ENCODE results near the gene CDKAL1.
A peak's percentile ranks its signal among the peaks of the same experiment; 100 is the strongest.
"Not testable (repeated sequence)": the region's sequence is repeated elsewhere in the genome, so short reads cannot be mapped to it uniquely, and the experiment has no call there.

Gene CDKAL1

DNA sequence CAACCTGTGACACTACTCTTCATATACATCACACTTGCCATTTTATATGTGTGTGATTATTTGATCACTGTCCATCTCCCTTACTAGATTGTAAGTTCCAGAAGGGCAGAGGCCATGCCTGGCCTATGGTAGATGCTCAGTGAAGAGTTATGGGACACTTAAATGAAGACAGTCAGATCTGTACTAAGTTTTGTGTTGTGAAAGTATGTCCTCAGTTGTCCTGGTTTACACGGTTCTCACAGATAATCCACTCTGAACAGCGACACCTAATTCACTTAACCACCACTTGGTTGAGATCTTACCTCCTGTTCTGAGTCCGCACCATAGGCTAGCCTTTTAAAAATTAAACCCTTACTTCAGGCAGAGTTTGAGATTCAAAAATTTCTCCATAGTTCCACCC is 625.2 kb downstream of the CDKAL1 start:
- no peak for DNase-seq

DNA sequence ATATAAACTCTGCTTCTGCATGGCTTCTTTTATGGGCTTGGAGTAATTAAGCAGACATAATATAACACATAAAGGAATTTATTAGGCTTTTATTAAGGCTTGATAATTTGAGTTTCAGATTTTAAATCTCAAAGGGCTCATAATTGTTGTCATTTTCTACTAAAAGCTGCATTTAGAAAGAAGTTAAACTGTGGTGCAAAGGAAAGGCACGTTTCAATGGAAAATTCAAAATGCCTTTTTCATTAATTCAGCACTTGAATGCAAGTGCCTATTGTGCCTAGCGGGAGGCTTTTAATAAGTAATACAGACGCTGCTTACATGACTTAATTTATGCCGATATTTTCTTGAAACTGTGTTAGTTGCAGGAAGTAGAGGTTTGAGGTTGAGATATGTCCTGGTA is 627.5 kb downstream of the CDKAL1 start:
- DNase-seq: no peak

DNA sequence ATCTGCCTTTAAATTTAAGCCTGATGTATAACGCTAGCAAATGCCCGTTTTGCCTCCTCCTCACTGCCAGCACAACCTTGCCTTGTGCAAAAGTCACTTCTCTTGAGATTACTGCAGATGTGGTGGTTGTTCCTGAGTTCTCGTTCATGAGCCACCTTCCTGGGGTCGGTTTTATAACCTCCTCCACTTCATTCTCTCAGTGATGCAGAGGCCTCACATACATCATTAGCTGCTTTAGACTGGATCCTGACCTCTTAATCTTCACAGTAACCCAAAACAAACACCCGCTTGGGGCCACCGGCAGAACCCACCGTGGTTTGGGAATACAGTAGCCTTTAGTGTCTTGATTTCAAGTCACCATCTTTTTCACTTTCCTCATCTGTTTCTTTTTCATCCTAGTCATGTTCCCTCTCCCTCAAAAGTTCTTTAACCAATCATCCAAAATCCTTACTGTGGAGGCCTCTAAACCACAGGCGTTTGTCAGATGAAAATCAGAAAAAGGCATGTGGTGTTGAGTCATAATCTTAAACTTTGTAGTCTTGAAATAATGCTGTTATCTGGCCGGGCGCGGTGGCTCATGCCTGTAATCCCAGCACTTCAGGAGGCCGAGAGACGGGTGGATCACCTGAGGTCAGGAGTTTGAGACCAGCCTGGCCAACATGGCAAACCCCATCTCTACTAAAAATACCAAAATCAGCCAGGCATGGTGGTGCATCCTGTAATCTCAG is 629.0 kb downstream of the CDKAL1 start:
- no peak for DNase-seq

DNA sequence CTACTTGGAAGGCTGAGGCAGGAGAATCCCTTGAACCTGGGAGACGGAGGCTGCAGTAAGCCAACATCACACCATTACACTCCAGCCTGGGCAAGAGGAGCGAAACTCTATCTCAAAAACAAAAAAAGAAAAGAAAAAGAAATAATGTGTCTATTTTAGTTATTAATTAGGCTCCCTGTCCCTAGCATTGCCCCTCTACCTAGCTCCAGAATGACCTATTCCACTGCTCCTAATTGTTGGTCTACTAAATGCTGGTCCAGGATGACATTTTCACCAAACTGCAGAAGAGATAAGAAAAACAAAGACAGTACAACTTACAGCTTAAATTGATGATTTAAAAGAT is 629.6 kb downstream of the CDKAL1 start:
- no peak for DNase-seq

DNA sequence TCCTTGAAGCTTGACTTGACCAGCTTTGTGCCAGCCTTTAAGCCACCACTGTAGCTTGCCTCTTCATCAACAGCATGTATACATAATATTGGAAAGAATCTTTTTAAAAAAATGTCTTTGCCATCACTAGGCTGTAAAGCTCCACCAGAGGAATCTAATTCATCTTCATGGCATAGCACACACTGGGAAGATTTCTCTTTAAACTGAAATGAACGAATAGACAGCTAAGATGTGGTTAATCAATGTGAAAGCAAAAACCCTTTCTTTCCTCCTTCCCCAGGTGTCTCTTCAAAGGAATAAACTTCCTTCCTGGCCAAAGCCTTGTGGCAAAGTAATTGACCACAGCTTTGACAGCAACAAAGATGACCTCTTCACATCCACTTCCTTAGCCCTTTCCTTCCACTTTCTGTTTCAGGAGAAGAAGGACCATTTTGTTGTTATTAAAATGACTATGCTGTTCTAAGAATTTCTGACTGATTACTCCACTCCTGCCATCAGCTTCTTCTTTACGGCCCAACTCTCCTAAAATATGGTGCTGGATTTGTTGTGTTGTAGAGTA is 630.6 kb downstream of the CDKAL1 start:
- DNase-seq: no peak

DNA sequence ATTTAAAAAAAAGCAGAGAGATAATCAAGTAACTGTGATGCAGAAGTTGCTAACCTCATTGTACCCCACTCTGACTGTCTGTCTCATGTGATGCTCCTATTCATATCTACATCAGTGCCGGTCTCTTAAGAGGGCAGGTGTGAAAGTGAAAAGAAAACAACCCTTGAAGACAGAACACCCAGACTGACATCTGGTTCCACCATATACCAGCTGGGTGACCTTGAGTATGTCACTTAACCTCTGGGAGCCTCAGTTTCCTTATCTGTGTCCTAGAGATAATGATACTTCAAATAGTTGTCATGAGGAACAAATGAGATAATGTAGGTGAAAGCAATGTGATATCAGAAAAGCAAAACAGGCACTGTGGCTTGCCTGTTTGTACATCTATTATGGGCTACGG is 632.5 kb downstream of the CDKAL1 start:
- peak; percentile 45 for DNase-seq

DNA sequence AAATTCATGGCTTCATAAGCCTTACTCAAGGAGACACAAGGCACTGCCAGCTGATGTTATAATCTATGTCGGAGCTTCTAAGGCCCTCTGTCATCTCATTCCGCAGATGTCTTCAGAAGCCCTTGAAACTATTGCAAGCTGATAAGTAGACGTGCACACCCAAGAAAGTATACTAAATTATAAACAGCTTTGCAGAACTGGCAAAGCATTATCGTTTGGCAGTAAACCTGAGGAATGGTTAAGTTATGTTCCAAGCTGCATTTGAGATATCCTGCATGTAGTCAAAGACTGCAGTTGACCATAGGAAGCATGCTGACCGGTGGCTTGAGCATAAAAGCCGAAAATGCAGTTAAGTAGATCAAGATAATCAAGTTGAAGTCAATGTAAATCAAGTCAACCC is 633.5 kb downstream of the CDKAL1 start:
- DNase-seq: no peak

DNA sequence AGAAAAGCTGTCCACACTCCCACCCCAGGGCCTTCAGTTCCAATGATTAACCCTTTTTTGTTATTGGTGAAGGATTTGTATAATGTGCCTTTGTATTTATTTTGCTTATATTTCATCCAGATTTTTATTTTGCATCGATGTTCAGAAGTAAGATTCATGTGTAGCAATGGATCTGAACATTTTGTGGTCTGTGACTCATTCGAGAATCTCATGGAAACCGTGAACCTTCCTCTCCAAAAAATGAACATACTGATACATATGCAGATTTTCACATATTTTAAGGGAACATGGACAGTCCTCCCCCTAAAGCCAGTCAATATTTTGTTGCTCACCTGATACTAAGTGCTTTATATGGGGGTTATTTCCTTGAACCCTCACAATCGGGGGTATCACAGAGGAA is 637.5 kb downstream of the CDKAL1 start:
- DNase-seq: no peak

DNA sequence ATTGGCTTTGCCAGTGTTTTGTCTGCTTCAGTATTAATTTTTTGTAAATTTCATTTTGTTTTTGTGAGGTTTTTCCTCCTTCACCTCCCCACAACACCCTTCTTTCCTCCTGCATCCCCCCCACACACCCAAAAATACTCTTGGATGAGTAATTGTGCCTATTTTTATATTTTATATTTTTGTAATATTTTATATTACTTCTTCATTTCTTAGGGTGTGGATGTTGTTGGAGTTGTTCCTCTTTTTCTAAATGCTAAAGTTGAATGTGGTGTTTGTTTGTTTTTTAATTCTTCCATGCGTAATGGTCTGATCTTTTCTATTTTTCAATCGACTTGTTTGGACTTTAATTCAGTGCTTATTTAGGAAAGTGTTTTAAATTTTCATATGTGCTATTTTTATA is 638.8 kb downstream of the CDKAL1 start:
- no peak for DNase-seq

DNA sequence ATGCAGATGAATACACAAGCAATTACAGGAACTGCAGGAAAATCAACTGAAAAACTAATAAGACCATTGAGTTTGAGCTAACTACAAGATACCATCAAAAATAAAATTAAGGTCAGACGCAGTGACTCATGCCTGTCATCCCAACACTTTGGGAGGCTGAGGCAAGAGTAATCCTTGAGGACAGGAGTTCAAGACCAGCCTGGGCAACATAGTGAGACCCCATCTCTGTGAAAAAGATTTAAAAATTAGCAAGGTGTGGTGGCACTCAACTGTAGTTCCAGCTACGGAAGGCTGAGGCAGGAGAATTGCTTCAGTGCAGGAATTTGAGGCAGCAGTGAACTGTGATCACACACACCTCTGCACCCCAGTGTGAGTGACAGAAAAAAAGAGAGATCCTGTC is 639.4 kb downstream of the CDKAL1 start:
- no peak for DNase-seq

DNA sequence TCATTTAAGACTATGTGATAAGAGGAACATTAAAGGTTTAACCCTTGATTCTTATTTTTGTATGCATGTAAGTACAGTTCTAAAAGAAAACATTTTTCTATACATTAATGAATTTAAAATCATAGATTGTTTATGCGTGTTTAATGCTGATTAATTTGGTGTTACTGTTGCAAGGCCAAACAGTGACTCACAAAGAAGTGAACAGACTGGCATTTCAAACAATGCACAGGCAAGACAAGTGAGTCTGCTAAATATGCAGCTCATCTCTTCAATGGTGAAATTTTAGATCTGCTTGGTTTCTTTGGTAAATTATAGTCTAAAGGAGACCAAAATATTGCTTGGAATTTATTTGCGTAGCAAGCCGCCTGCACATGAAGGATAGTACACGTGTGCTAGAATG is 641.9 kb downstream of the CDKAL1 start:
- DNase-seq: no peak

DNA sequence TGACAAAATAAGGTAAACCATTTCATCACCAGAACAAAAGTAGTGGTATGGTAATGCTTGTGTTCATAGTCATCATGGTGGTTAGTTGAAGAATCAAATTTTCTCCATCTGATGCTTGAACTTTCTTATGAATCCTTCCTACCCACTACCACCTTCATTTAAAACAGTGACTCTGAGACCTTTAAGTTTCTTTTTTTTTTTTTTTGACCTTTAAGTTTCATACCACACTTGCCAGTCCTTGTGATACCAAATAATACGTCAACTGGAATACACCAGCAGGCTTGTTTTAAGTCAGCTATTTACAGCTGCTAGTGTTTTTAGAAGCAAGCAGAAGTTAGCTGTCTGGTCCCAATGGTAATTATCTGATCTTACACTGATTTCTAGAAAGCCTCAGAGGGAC is 645.9 kb downstream of the CDKAL1 start:
- DNase-seq: no peak

DNA sequence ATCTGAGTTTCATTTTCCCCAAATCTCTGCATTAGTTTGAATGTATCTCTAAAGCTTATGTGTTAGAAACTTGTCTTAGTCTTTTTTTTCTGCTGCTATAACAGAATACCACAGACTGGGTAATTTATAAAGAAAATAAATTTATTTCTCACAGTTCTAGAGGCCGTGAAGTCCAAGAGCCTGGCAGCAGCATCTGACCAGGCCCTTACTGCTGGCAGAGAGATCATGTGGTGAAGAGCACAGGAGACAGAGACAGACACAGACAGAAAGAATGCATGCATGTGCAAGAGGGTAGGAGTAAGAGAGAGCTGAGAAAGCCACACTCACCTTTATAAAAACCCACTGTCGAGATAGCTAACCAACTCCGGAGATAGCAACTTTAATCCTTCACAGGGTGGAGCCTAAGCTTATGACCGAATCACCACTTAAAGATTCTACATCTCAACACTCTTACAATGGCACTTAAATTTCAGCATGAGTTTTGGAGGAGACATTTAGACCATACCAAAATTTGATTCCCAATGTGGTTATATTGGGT is 646.6 kb downstream of the CDKAL1 start:
- no peak for DNase-seq

DNA sequence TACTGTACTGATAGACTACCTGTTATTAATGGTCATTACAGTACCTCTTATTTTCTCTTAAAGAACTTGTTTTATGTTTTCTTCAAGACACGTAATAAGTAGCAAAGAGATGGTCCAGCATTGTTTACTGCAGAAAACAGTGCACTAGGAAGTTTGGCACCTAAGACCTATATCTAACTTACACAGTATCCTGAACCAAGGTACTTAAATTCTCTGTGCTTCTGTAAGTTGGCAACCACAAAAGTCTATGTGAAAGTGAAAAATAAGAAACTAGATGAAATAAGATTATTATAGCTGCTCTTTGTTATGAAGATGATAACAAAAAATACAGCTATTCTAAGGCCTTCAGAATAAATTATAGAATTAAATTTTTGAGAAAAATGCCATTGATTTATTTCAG is 647.6 kb downstream of the CDKAL1 start:
- no peak for DNase-seq

DNA sequence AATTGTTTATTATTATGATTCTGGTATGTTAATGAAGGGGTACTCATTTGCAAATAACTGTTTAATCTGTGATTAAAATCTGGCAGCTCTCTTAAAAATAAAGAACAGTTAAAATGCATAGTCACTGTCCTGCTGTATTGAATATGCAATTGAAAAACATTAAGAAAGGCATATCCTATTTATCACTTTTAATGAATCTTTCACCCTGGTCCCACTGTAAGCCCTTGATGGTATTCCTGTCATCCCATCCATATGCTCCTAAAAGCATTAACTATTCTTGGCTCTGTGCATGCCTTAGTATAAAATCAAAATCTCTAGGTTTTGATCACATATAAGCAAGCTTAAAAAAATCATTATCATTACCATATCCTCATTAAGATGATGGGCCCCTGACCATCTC is 648.3 kb downstream of the CDKAL1 start:
- DNase-seq: no peak

DNA sequence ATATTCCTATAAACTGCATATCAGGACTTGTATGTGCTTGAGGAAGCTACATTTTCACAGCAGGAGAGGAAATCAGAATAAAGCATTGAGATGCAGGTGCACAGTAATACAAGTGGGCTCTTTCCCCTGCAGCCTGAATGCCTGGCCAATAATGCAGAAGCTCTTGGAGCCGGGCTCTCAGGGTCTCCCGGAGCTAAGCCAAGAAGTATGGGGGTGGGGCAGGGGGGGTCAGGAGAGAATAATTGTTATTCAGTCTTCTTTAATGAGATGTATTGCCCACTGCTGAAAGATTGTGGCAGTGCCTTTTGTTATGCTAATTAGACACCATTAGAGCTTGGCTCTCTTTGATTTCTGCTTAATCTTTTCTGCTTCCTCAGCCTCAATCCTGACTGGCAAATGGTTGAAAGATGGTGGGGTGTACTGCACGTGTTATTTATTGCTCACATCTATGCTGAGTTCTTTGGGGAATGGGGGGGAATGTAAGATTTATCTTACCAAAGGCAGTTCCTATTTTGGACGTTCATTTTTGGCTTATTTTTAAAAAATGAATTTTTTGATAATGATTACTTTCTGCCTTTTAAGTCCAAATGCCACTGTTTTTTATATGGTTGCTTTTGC is 651.7 kb downstream of the CDKAL1 start:
- no peak for DNase-seq

DNA sequence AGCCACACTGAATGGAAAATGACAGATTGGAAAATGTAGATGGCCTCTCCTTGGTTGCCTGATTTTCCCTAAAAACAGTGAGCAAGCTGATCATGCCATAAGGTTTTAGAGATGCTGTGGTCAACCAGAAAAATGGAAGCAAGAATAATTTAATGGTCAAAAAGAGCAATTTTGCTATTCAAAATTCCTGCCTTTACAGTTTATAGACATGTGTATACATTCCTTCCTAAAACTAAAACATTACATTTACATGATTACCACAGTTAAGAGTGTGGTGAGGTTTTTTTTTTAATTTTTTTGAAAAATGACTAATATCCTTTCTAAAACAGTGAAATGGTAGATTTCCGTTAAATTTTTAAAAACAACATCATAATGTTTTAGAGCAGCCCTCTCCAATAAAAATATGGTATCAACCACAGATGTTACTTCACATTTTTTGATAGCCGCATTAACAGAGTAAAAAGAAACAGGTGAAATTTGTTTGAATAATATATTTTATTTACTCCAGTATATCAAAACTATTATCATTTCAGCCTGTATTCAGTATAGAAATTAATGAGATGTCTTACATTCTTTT is 652.3 kb downstream of the CDKAL1 start:
- no peak for DNase-seq

DNA sequence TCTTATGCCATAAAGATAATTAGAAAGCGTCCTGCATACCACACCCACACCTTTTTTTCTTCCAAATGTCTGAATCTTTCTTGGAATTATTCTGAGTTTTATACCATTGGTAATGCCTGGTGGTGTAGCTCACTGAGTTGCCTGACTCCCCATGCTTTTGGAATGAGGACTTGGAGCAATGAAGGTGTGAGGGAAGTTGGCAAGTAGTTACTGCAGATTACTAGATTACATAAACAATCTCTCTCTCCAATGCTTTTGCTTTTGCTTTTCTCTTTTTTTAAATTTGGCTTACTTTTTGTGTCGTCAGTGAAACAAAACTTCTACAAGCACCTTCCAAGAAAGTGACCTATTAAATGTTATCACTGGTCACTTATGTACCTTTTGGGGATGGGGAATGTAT is 653.2 kb downstream of the CDKAL1 start:
- DNase-seq: no peak

DNA sequence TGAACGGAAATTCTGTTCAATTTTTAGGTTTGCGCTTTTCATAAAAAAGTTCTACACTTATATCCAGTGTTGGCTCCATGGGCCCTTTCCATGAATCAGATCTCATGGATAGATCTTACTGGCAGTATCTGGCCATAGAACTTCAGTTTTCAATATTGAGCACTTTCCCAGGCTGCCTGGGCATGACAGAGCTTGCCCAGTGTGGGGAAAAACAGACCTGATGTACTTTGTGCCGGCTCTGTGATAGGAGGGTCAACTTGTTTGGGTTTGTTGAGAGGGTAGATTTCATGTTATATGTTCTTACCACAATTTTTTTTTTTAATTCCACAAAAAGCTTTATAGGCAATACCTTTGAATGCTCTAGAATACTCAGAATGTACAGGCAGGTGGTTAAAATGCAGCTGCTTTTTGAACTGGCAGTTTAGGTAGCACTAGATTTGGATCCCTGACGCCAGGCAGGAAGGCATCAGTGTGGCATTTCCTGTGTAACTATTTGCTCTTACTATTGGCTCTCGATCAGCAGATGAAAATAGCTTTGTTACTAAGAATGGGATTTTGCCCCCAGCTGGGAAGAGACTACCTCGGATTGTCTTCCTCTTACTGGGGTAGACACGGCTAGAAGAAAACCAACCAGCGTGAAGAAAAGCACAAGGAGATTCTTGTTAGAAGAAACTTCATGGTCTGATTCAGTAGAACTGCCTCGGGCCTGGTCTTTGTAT is 654.4 kb downstream of the CDKAL1 start:
- peak; percentile 90 for DNase-seq

DNA sequence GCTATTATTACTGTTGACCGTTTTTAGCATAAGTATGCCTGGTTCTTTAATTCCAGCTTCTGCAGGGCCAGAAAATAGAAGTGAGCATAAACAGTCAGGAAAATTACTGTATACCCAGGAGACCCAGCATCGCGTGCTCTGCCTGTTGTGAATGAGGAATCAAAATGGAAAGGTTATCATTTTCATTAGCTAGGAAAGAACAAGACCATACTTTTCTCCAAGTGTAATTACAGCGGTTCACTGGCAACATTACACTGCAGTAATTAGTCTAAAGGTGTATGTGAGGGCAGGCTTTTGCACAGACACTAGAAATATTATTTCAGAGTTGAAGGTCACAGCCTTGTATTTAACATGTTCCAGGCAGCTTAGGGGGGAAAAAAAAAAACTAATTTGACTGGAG is 655.5 kb downstream of the CDKAL1 start:
- no peak for DNase-seq

DNA sequence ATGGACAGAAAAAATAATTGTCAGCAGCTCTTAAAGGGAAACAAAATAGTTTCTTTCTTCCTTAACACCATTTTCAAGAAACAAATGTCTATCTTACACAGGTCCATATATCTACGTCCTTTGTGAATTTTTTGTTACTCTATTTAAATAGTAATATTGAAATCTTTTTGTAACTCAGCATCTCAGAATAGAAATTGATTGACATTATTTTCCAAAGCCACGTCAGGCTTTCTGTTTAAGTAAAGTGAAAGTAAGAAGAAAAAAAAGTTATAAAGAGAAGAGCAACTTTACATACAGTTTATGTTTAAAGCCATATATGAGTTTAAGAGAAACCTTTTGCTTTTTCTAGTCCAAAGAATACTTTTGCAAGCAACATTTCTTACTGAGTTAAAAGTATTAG is 656.4 kb downstream of the CDKAL1 start:
- DNase-seq: no peak

DNA sequence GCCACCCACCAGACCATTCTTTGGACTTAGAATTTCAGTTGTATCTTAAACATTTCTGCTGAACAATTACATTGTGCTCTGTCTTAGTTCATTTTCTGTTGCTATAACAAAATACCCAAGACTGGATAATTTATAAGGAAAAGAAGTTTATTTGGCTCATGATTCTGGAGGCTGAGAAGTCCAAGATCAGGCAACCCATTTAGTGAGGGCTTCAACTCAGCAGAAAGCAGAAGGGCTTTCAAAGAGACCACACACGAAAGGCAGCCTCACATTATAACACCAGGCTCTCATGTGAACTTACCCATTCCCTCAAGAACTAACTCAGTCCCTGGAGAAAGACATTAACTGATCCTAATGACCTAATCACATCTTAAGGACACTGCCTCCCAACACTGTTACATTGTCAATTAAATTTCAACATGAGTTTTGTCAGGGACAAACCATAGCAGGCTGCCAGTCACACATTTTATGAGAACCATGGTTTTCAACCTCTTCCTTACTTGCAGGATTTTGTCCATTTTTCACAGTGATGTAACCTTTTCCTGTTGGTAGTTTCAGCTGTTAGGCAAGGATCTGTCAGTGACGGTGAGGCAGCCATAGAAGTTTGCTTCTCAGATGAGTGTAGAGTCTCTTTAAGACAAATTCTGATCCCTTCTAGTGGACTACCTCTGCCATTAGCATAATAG is 659.7 kb downstream of the CDKAL1 start:
- no peak for DNase-seq

DNA sequence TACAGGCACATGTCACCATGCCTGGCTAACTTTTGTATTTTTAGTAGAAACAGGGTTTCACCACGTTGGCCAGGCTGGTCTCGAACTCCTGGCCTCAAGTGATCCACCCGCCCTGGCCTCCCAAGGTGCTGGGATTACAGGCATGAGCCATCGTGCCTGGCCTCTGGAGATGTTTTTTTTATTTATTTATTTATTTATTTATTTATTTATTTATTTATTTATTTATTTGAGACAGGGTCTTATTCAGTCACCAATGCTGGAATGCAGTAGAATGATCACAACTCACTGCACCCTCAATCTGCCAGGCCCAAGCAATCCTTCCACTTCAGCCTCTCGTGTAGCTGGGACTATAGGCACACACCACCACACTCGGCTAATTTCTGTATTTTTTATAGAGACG is 661.0 kb downstream of the CDKAL1 start:
- not testable (repeated sequence) for DNase-seq
